ENCODE measurements around the gene PPP2R2C. TPM values are rescaled to one million over a fixed set of nuclear protein-coding genes. Genes with fewer than 3 reads are reported as not detected.

The PPP2R2C gene
- total and polyA plus RNA-seq, 5 donors from 2014 or later, result not detected

GRCh38 chr4:6349896-6350603, 122.4 kb downstream of the PPP2R2C start:
- H3K36me3 ChIP-seq (ENCODE audit: control insufficient read depth, insufficient read depth, low read length), result no peaks in the 10 kb centered on the region
- Mint-ChIP-seq H3K36me3 (no peaks in the 10 kb centered on the region), H3K27me3 (peaks cover 10% of the 10 kb centered on the region), H3K27ac (no peak overlapping the region), H3K4me3 (no peak overlapping the region), H3K4me1 (no peaks in the 10 kb centered on the region), H3K9me3 (peaks cover 0 to 1% (median 0%) of the 10 kb centered on the region in 7 donors)
- no peak overlapping the region for H3K27ac ChIP-seq (ENCODE audit: insufficient read depth, low read length, poor library complexity, severe bottlenecking)
- H3K4me1 ChIP-seq (ENCODE audit: control insufficient read depth, insufficient read depth, low read length, poor library complexity, severe bottlenecking), result no peaks in the 10 kb centered on the region
- H3K4me3 ChIP-seq (ENCODE audit: low read depth, low read length), result no peak overlapping the region
- DNase-seq (no peak), ATAC-seq (ENCODE audit: low read depth in 2 of 2) (no peak)
- H3K27me3 ChIP-seq (ENCODE audit: control insufficient read depth, insufficient read depth, low read length), result peaks cover 2% of the 10 kb centered on the region
- H3K9me3 ChIP-seq (ENCODE audit: control insufficient read depth in 2 of 2, low read length in 2 of 2), result no peaks in the 10 kb centered on the region

- no peak overlapping the region for H3K4me3 Mint-ChIP-seq
- DNase-seq, result no peak
- Histone ChIP-seq H3K27ac (ENCODE audit: insufficient read depth, low read length, poor library complexity, severe bottlenecking) (no peak overlapping the region), H3K27me3 (ENCODE audit: control insufficient read depth, insufficient read depth, low read length) (peaks cover 2% of the 10 kb centered on the region), H3K4me1 (ENCODE audit: control insufficient read depth, insufficient read depth, low read length, poor library complexity, severe bottlenecking) (no peaks in the 10 kb centered on the region), H3K36me3 (ENCODE audit: control insufficient read depth, insufficient read depth, low read length) (no peaks in the 10 kb centered on the region), H3K4me3 (ENCODE audit: low read depth, low read length) (no peak overlapping the region), H3K9me3 (ENCODE audit: control insufficient read depth in 2 of 2, low read length in 2 of 2) (no peaks in the 10 kb centered on the region)
- no peak for ATAC-seq (ENCODE audit: low read depth in 2 of 2)
- H3K4me1 Mint-ChIP-seq, result peaks cover 0 to 6% (median 0%) of the 10 kb centered on the region in 4 donors
- peaks cover 13% of the 10 kb centered on the region for H3K27me3 Mint-ChIP-seq
- no peak overlapping the region for H3K27ac Mint-ChIP-seq
- H3K9me3 Mint-ChIP-seq, result peaks cover 0 to 1% (median 0%) of the 10 kb centered on the region in 7 donors
- H3K36me3 Mint-ChIP-seq, result no peaks in the 10 kb centered on the region
These were observed 124.0 kb downstream of the PPP2R2C start for GRCh38 chr4:6348408-6348807.

- no peaks in the 10 kb centered on the region for H3K36me3 ChIP-seq (ENCODE audit: control insufficient read depth, insufficient read depth, low read length)
- Mint-ChIP-seq H3K27me3 (peaks cover 13% of the 10 kb centered on the region), H3K9me3 (peaks cover 0 to 1% (median 0%) of the 10 kb centered on the region in 7 donors), H3K4me1 (peaks cover 0 to 6% (median 0%) of the 10 kb centered on the region in 4 donors), H3K4me3 (no peak overlapping the region), H3K36me3 (no peaks in the 10 kb centered on the region), H3K27ac (no peak overlapping the region)
- ATAC-seq (ENCODE audit: low read depth in 2 of 2) (no peak), DNase-seq (no peak)
- H3K27me3 ChIP-seq (ENCODE audit: control insufficient read depth, insufficient read depth, low read length), result peaks cover 2% of the 10 kb centered on the region
- no peaks in the 10 kb centered on the region for H3K4me1 ChIP-seq (ENCODE audit: control insufficient read depth, insufficient read depth, low read length, poor library complexity, severe bottlenecking)
- no peak overlapping the region for H3K4me3 ChIP-seq (ENCODE audit: low read depth, low read length)
- no peak overlapping the region for H3K27ac ChIP-seq (ENCODE audit: insufficient read depth, low read length, poor library complexity, severe bottlenecking)
- H3K9me3 ChIP-seq (ENCODE audit: control insufficient read depth in 2 of 2, low read length in 2 of 2), result no peaks in the 10 kb centered on the region
These were observed 124.8 kb downstream of the PPP2R2C start for GRCh38 chr4:6347511-6348045.

GRCh38 chr4:6346373-6347110, 125.9 kb downstream of the PPP2R2C start:
- Mint-ChIP-seq H3K27ac (peak overlapping the region in 1 of 3 donors; percentile 56), H3K4me1 (peaks cover 0 to 6% (median 0%) of the 10 kb centered on the region in 4 donors), H3K36me3 (no peaks in the 10 kb centered on the region), H3K27me3 (peaks cover 13% of the 10 kb centered on the region), H3K9me3 (peaks cover 0 to 1% (median 0%) of the 10 kb centered on the region in 7 donors), H3K4me3 (no peak overlapping the region)
- Histone ChIP-seq H3K9me3 (ENCODE audit: control insufficient read depth in 2 of 2, low read length in 2 of 2) (no peaks in the 10 kb centered on the region), H3K4me1 (ENCODE audit: control insufficient read depth, insufficient read depth, low read length, poor library complexity, severe bottlenecking) (no peaks in the 10 kb centered on the region), H3K36me3 (ENCODE audit: control insufficient read depth, insufficient read depth, low read length) (no peaks in the 10 kb centered on the region), H3K27me3 (ENCODE audit: control insufficient read depth, insufficient read depth, low read length) (peaks cover 2% of the 10 kb centered on the region), H3K4me3 (ENCODE audit: low read depth, low read length) (no peak overlapping the region), H3K27ac (ENCODE audit: insufficient read depth, low read length, poor library complexity, severe bottlenecking) (no peak overlapping the region)
- ATAC-seq (ENCODE audit: low read depth in 2 of 2), result no peak
- DNase-seq, result no peak

GRCh38 chr4:6345866-6346265, 126.5 kb downstream of the PPP2R2C start:
- DNase-seq (no peak), ATAC-seq (ENCODE audit: low read depth in 2 of 2) (no peak)
- Histone ChIP-seq H3K4me3 (ENCODE audit: low read depth, low read length) (no peak overlapping the region), H3K27me3 (ENCODE audit: control insufficient read depth, insufficient read depth, low read length) (peaks cover 2% of the 10 kb centered on the region), H3K4me1 (ENCODE audit: control insufficient read depth, insufficient read depth, low read length, poor library complexity, severe bottlenecking) (no peaks in the 10 kb centered on the region), H3K9me3 (ENCODE audit: control insufficient read depth in 2 of 2, low read length in 2 of 2) (no peaks in the 10 kb centered on the region), H3K27ac (ENCODE audit: insufficient read depth, low read length, poor library complexity, severe bottlenecking) (no peak overlapping the region), H3K36me3 (ENCODE audit: control insufficient read depth, insufficient read depth, low read length) (no peaks in the 10 kb centered on the region)
- Mint-ChIP-seq H3K9me3 (peaks cover 0 to 1% (median 0%) of the 10 kb centered on the region in 7 donors), H3K27me3 (peaks cover 13% of the 10 kb centered on the region), H3K4me3 (no peak overlapping the region), H3K27ac (no peak overlapping the region), H3K36me3 (no peaks in the 10 kb centered on the region), H3K4me1 (peaks cover 0 to 6% (median 3%) of the 10 kb centered on the region in 4 donors)

GRCh38 chr4:6345096-6345830, 127.2 kb downstream of the PPP2R2C start:
- peaks cover 1 to 6% (median 4%) of the 10 kb centered on the region in 4 donors for H3K4me1 Mint-ChIP-seq
- Histone ChIP-seq H3K4me1 (ENCODE audit: control insufficient read depth, insufficient read depth, low read length, poor library complexity, severe bottlenecking) (no peaks in the 10 kb centered on the region), H3K27me3 (ENCODE audit: control insufficient read depth, insufficient read depth, low read length) (no peaks in the 10 kb centered on the region), H3K27ac (ENCODE audit: insufficient read depth, low read length, poor library complexity, severe bottlenecking) (no peak overlapping the region), H3K9me3 (ENCODE audit: control insufficient read depth in 2 of 2, low read length in 2 of 2) (no peaks in the 10 kb centered on the region), H3K4me3 (ENCODE audit: low read depth, low read length) (no peak overlapping the region), H3K36me3 (ENCODE audit: control insufficient read depth, insufficient read depth, low read length) (no peaks in the 10 kb centered on the region)
- H3K4me3 Mint-ChIP-seq, result no peak overlapping the region
- H3K27ac Mint-ChIP-seq, result no peak overlapping the region
- peaks cover 13% of the 10 kb centered on the region for H3K27me3 Mint-ChIP-seq
- no peaks in the 10 kb centered on the region for H3K36me3 Mint-ChIP-seq
- H3K9me3 Mint-ChIP-seq, result peaks cover 0 to 1% (median 0%) of the 10 kb centered on the region in 7 donors
- ATAC-seq (ENCODE audit: low read depth in 2 of 2) (no peak), DNase-seq (no peak)

- Histone ChIP-seq H3K27ac (ENCODE audit: insufficient read depth, low read length, poor library complexity, severe bottlenecking) (no peak overlapping the region), H3K4me1 (ENCODE audit: control insufficient read depth, insufficient read depth, low read length, poor library complexity, severe bottlenecking) (peaks cover 6% of the 10 kb centered on the region), H3K4me3 (ENCODE audit: low read depth, low read length) (no peak overlapping the region), H3K36me3 (ENCODE audit: control insufficient read depth, insufficient read depth, low read length) (no peaks in the 10 kb centered on the region), H3K27me3 (ENCODE audit: control insufficient read depth, insufficient read depth, low read length) (no peaks in the 10 kb centered on the region), H3K9me3 (ENCODE audit: control insufficient read depth in 2 of 2, low read length in 2 of 2) (no peaks in the 10 kb centered on the region)
- Mint-ChIP-seq H3K9me3 (peaks cover 0 to 1% (median 0%) of the 10 kb centered on the region in 7 donors), H3K4me1 (peaks cover 3 to 14% (median 7%) of the 10 kb centered on the region in 4 donors), H3K27me3 (peaks cover 13% of the 10 kb centered on the region), H3K27ac (no peak overlapping the region), H3K36me3 (no peaks in the 10 kb centered on the region), H3K4me3 (no peak overlapping the region)
- no peak for DNase-seq
- ATAC-seq (ENCODE audit: low read depth in 2 of 2), result no peak
These were observed 128.4 kb downstream of the PPP2R2C start for GRCh38 chr4:6343939-6344408.
